Uterus (tissue), 2 donors: ENCODE measurements around the gene ADAP1.

ENCODE experiments used
- CTCF ChIP-seq, 4 experiments: fragments of 200-600 bp in 2 of 4; fragments of 450-650 bp in 2 of 4; sonication (generic) in 2 of 4; IDR thresholded peaks; one replicate each; pipeline ENCODE4 v1.5.1; 2016 to 2019; ENCODE audit warnings: antibody characterized with exemption in 4 of 4, mild to moderate bottlenecking in 2 of 4, moderate library complexity in 1 of 4
- POLR2A ChIP-seq, 2 donors: fragments of 450-650 bp; IDR thresholded peaks; one replicate each; pipeline ENCODE4 v1.6.1; 2016; ENCODE audit warnings: antibody characterized with exemption in 2 of 2, mild to moderate bottlenecking in 1 of 2, moderate library complexity in 1 of 2

DNA sequence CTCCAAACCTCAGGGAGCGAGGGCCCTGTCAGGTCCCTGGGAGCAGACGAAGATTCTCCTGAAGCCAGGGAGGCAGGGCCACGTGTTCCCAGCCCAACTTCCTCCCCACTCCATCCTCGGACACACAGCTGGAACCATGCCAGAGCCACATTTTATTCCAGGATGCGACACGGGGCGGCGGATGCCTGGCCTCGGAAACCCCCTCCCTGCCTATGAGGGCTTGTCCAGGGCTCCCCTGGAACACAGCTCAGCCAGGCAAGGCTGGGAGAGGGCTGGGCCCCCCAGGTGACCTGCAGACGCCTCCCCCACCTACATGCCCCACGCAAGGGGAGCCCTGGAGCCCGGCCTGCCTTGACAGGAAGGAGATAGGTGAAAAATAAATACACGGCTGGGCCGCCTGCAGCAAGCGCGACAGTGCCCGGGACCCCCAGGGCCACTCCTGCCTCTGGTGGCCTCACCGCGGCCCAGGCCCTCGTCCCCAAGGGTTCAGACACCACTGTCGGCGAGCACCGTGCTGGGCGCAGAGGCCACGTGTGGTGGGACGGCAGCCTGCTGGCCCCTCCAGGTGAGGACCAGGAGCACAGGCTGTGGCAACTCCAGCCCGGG, 56.6 kb downstream of the ADAP1 start:
- TF ChIP-seq CTCF (IDR thresholded peaks at IDR 0.05) (no peak), POLR2A (IDR thresholded peaks at IDR 0.05) (no peak)
